Measurements from ENCODE around the gene EXOC6. TPM values are rescaled to one million over a fixed set of nuclear protein-coding genes. Genes with fewer than 3 reads are reported as not detected.

EXOC6 gene
- total and polyA plus RNA-seq, 11 donors, result 5.8 to 12.3 (median 9.9) TPM

GRCh38 chr10:92995509-92995908 lies 147.2 kb downstream of the EXOC6 start:
- H3K27me3 ChIP-seq, result no peaks in the 10 kb centered on the region
- intact Hi-C loops (cut with DNase I), result no loop called here
- WGBS, 4 donors, result 85 to 93% (median 88%) methylated on average over 3 of the region's 3 CpGs
- ATAC-seq (no peak), DNase-seq (no peak)
- no peaks in the 10 kb centered on the region for H3K9me3 ChIP-seq
- H3K27ac ChIP-seq, result no peak overlapping the region
- TF ChIP-seq CTCF (IDR thresholded peaks at IDR 0.05) (no peak), POLR2A (IDR thresholded peaks at IDR 0.05) (no peak)
- peaks cover 0 to 13% (median 3%) of the 10 kb centered on the region in 12 donors for H3K4me1 ChIP-seq
- no peak overlapping the region for H3K4me3 ChIP-seq
- H3K36me3 ChIP-seq, result no peaks in the 10 kb centered on the region

GRCh38 chr10:92997620-92998019 lies 149.3 kb downstream of the EXOC6 start:
- H3K4me1 ChIP-seq, result peaks cover 0 to 13% (median 3%) of the 10 kb centered on the region in 12 donors
- peak in 3 of 4 donors; percentile 41 to 74 (median 65) for ATAC-seq
- intact Hi-C loops (cut with DNase I), result no loop called here
- no peaks in the 10 kb centered on the region for H3K9me3 ChIP-seq
- H3K4me3 ChIP-seq, result no peak overlapping the region
- no peak for DNase-seq
- H3K27ac ChIP-seq, result peak overlapping the region in 3 of 12 donors; percentile 7 to 40 (median 28)
- no peaks in the 10 kb centered on the region for H3K36me3 ChIP-seq
- H3K27me3 ChIP-seq, result no peaks in the 10 kb centered on the region
- TF ChIP-seq CTCF (IDR thresholded peaks at IDR 0.05), result no peak
- TF ChIP-seq POLR2A (IDR thresholded peaks at IDR 0.05), result no peak

- no peak for TF ChIP-seq POLR2A (IDR thresholded peaks at IDR 0.05)
- TF ChIP-seq CTCF (IDR thresholded peaks at IDR 0.05), result no peak
- no peaks in the 10 kb centered on the region for H3K9me3 ChIP-seq
- no peak overlapping the region for H3K27ac ChIP-seq
- ATAC-seq (no peak), DNase-seq (no peak)
- intact Hi-C loops (cut with DNase I), result no loop called here
- H3K4me3 ChIP-seq, result no peak overlapping the region
- 94 to 95% (median 94%) methylated on average over 2 of the region's 2 CpGs for WGBS, 4 donors
- H3K4me1 ChIP-seq, result peaks cover 0 to 13% (median 3%) of the 10 kb centered on the region in 12 donors
- no peaks in the 10 kb centered on the region for H3K27me3 ChIP-seq
- no peaks in the 10 kb centered on the region for H3K36me3 ChIP-seq
Observed at GRCh38 chr10:92999191-92999590, 150.9 kb downstream of the EXOC6 start.

- no peak overlapping the region for H3K27ac ChIP-seq
- no peak overlapping the region for H3K4me3 ChIP-seq
- WGBS, 4 donors, result 11 to 17% (median 13%) methylated on average over 3 of the region's 3 CpGs
- ATAC-seq (no peak), DNase-seq (no peak)
- no peaks in the 10 kb centered on the region for H3K9me3 ChIP-seq
- TF ChIP-seq POLR2A (IDR thresholded peaks at IDR 0.05) (no peak), CTCF (IDR thresholded peaks at IDR 0.05) (peak; percentile 15 to 63 (median 48))
- H3K36me3 ChIP-seq, result no peaks in the 10 kb centered on the region
- H3K27me3 ChIP-seq, result no peaks in the 10 kb centered on the region
- intact Hi-C loops (cut with DNase I), result loop anchor here in 1 of 10 donors (2.0 kb wide), 1 partner anchor 122 kb away; no protein-coding TSS in a partner anchor
- no peaks in the 10 kb centered on the region for H3K4me1 ChIP-seq
Observed at GRCh38 chr10:93006435-93007039, 158.2 kb downstream of the EXOC6 start.

Data from heart left ventricle (tissue), 16 donors.